Heart left ventricle (tissue), 16 donors: ENCODE data around the gene ORAI2. TPM values are rescaled to one million over a fixed set of nuclear protein-coding genes. Genes with fewer than 3 reads are reported as not detected.
"Not testable (repeated sequence)": the region's sequence is repeated elsewhere in the genome, so short reads cannot be mapped to it uniquely, and the experiment has no call there.

Source experiments
- ATAC-seq, 4 donors: fragments of 200-7000 bp; cut with Tn5 transposase; one replicate each; pipeline ENCODE4 v1.9.1; 2020 to 2022; ENCODE audit warnings: moderate library complexity in 4 of 4, mild to moderate bottlenecking in 3 of 4, moderate number of reproducible peaks in 1 of 4
- DNase-seq, 5 donors: peaks; one replicate each; pipeline ENCODE4 v3.0.0-alpha.2; 2020
- H3K27ac ChIP-seq, 12 donors: fragments of 200-600 bp; sonication (generic) in 4 of 12; one replicate each; pipeline versions ENCODE4 v1.5.0 to v1.8.0; 2016 to 2022; ENCODE audit warnings: mild to moderate bottlenecking in 2 of 12
- H3K27me3 ChIP-seq, 9 donors: fragments of 200-600 bp; sonication (generic) in 2 of 9; one replicate each; pipeline versions ENCODE4 v1.5.1 to v1.8.0; 2016 to 2022; ENCODE audit warnings: mild to moderate bottlenecking in 3 of 9
- H3K36me3 ChIP-seq, 9 donors: fragments of 200-600 bp; sonication (generic) in 2 of 9; one replicate each; pipeline versions ENCODE4 v1.5.0 to v1.8.0; 2018 to 2022; ENCODE audit warnings: mild to moderate bottlenecking in 2 of 9
- H3K4me1 ChIP-seq, 12 donors: fragments of 200-600 bp; sonication (generic) in 4 of 12; one replicate each; pipeline versions ENCODE4 v1.5.0 to v1.8.0; 2016 to 2022; ENCODE audit warnings: mild to moderate bottlenecking in 3 of 12
- H3K4me3 ChIP-seq, 12 donors: fragments of 200-600 bp; sonication (generic) in 4 of 12; one replicate each; pipeline versions ENCODE4 v1.5.0 to v1.8.0; 2017 to 2022; ENCODE audit warnings: mild to moderate bottlenecking in 9 of 12, moderate library complexity in 4 of 12
- H3K9me3 ChIP-seq, 12 donors: fragments of 200-600 bp; sonication (generic) in 4 of 12; one replicate each; pipeline versions ENCODE4 v1.5.0 to v1.8.0; 2016 to 2022; ENCODE audit warnings: mild to moderate bottlenecking in 1 of 12
- POLR2A ChIP-seq, 2 donors: fragments of 450-650 bp; IDR thresholded peaks; one replicate each; pipeline ENCODE4 v1.6.1; 2017; ENCODE audit warnings: antibody characterized with exemption in 2 of 2, mild to moderate bottlenecking in 2 of 2, moderate library complexity in 2 of 2
- WGBS, 4 donors: extraction: QIAGEN DNeasy Blood & Tissue Kit in 2 of 4; methylation state at CpG; one replicate each; pipeline versions ENCODE4 v1.1.5 to v1.1.7; 2013 to 2018; 5-methylcytosine and 5-hydroxymethylcytosine counted together
- intact Hi-C, 10 donors: fragments of 100-400 bp; cut with DNase I; formaldehyde crosslinking; loops; one replicate each; pipeline versions ENCODE4 v1.11.1 to v1.14.2; 2022
- polyA plus RNA-seq, 2 donors: library from polyadenylated mRNA; stranded (reverse); fragments of 200-250 nt; gene quantifications; one replicate each; pipeline ENCODE4 v1.2.3, GENCODE V29; 2013
- total RNA-seq, 9 donors: library from RNA; depleted of rRNA in 2 of 9; stranded (reverse); fragments of >200 nt in 2 of 9; fragmentation: NEBNext Ultra II Directional in 3 of 9; extraction: Animal tissue kit (Norgen Biotek cat#: 25700) in 3 of 9; gene quantifications; one replicate each; pipeline versions ENCODE4 v1.1.0 to v1.2.4, GENCODE V29; 2016 to 2023
- TF ChIP-seq, protein P1 (sequence below), 12 donors: fragments of 200-600 bp; sonication (generic) in 4 of 12; IDR thresholded peaks; one replicate each; pipeline versions ENCODE4 v1.5.0 to v1.8.0; 2018 to 2022; ENCODE audit warnings: antibody characterized with exemption in 12 of 12, mild to moderate bottlenecking in 5 of 12
- donor health status: ischemic (EF 13 %, LVEDD 7.1; RV severe dilation, severe dysfunction).
- donor health status: healthy with polysubstance abuse.
- donor health status: DM: no; HTN: yes; CAD: no.
- donor health status: DM: no; HTN: no; CAD: no.
- donor health status: ischemic (EF 25% LVEDD 6.9; RV normal size, moderate dysfunction).
- donor health status: ischemic (EF 25% LVEDD 5.7; RV mildly dilated, moderate dysfunction).
- donor health status: healthy.
- donor health status: DM: yes; HTN: yes; CAD: no.
- donor health status: ischemic (EF 35%, LVEDD 5.7; RV mildly dilated, moderate dysfunction).
- donor health status: nonischemic (EF 11% LVEDD 7.7; RV severe dilation, severe dysfunction).
- donor health status: DM: yes; HTN: yes; CAD: no.
- donor health status: PGD.
- donor health status: ischemic (EF 29% LVEDD 5.4; RV normal size, mild dysfunction).
- donor health status: nonischemic (EF 23%, LVEDD 6.1; RV moderate dilation, normal function).

The ORAI2 gene
- total and polyA plus RNA-seq, 11 donors, result 1.1 to 22.0 (median 4.8) TPM

DNA sequence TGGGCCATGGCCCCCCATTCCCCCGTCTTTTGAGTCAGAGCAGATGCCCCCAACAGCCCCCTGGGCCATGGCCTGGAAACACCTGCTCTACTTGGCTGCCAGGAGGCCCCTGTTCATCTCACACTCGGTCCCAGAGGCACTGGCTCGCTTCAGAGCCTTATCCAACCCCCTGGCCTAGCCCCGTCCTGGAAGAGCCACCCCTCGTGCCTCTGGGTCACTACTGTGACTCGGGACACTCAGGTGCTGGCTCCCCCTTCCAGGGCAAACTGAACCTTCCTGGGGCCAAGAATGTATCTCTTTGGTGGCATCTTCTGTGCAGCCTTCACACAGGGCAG lies 38.4 kb downstream of the ORAI2 start:
- Histone ChIP-seq H3K27me3 (no peaks in the 10 kb centered on the region), H3K27ac (no peak overlapping the region), H3K4me1 (no peaks in the 10 kb centered on the region), H3K4me3 (no peak overlapping the region), H3K9me3 (no peaks in the 10 kb centered on the region), H3K36me3 (peaks cover 0 to 51% (median 28%) of the 10 kb centered on the region in 9 donors)
- 77 to 91% (median 84%) methylated on average over 6 of the region's 6 CpGs for WGBS, 4 donors
- ATAC-seq (no peak), DNase-seq (peak in 3 of 5 donors; percentile 12 to 23 (median 14))
- intact Hi-C loops, result no loop called here
- TF ChIP-seq, protein P1, sequence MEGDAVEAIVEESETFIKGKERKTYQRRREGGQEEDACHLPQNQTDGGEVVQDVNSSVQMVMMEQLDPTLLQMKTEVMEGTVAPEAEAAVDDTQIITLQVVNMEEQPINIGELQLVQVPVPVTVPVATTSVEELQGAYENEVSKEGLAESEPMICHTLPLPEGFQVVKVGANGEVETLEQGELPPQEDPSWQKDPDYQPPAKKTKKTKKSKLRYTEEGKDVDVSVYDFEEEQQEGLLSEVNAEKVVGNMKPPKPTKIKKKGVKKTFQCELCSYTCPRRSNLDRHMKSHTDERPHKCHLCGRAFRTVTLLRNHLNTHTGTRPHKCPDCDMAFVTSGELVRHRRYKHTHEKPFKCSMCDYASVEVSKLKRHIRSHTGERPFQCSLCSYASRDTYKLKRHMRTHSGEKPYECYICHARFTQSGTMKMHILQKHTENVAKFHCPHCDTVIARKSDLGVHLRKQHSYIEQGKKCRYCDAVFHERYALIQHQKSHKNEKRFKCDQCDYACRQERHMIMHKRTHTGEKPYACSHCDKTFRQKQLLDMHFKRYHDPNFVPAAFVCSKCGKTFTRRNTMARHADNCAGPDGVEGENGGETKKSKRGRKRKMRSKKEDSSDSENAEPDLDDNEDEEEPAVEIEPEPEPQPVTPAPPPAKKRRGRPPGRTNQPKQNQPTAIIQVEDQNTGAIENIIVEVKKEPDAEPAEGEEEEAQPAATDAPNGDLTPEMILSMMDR (IDR thresholded peaks at IDR 0.05), result no peak
- no peak for TF ChIP-seq POLR2A (IDR thresholded peaks at IDR 0.05)

DNA sequence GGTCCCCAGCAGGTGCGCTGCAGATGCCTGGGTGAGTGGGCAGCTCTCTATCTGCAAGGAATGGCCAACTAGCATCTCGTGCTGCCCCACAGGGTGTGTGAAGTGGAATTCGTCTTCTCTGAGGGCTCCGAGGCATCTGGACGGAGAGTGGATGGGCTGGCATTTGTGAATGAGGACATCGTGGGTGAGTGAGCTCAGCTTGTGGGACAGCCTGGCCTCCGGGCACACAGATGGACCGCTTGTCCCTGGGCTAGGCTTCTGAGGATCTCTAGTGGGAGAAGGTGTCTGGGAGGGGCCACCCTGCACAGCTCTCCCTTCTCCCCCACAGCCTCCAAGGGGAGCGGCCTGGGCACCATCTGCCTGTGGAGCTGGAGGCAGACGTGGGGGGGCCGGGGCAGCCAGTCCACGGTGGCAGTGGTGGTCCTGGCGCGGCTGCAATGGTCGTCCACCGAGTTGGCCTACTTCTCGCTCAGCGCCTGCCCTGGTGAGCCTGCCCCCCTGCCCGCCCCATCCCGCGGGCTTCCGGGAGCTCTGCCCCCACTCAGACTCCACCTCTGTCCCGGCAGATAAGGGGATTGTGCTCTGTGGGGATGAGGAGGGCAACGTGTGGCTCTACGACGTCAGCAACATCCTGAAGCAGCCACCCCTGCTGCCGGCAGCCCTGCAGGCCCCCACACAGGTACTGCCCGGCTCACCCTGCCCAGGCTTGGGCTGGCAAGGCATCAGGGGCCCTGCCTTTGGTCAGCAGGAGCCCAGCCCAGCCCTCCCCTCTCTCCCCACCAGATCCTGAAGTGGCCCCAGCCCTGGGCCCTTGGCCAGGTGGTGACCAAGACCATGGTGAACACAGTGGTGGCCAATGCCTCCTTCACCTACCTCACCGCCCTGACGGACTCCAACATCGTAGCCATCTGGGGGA lies 39.0 kb downstream of the ORAI2 start:
- no peaks in the 10 kb centered on the region for H3K4me1 ChIP-seq
- WGBS, 4 donors, result 71 to 79% (median 73%) methylated on average over 18 to 31 of the region's 31 CpGs
- intact Hi-C loops, result no loop called here
- no peaks in the 10 kb centered on the region for H3K9me3 ChIP-seq
- no peak overlapping the region for H3K27ac ChIP-seq
- TF ChIP-seq POLR2A (IDR thresholded peaks at IDR 0.05), result no peak
- TF ChIP-seq, protein P1 (IDR thresholded peaks at IDR 0.05), result no peak
- ATAC-seq (peak in 2 of 4 donors; percentile 3 to 6), DNase-seq (peak; percentile 6 to 47 (median 21))
- H3K4me3 ChIP-seq, result no peak overlapping the region
- H3K36me3 ChIP-seq, result peaks cover 0 to 50% (median 28%) of the 10 kb centered on the region in 9 donors
- H3K27me3 ChIP-seq, result no peaks in the 10 kb centered on the region

DNA sequence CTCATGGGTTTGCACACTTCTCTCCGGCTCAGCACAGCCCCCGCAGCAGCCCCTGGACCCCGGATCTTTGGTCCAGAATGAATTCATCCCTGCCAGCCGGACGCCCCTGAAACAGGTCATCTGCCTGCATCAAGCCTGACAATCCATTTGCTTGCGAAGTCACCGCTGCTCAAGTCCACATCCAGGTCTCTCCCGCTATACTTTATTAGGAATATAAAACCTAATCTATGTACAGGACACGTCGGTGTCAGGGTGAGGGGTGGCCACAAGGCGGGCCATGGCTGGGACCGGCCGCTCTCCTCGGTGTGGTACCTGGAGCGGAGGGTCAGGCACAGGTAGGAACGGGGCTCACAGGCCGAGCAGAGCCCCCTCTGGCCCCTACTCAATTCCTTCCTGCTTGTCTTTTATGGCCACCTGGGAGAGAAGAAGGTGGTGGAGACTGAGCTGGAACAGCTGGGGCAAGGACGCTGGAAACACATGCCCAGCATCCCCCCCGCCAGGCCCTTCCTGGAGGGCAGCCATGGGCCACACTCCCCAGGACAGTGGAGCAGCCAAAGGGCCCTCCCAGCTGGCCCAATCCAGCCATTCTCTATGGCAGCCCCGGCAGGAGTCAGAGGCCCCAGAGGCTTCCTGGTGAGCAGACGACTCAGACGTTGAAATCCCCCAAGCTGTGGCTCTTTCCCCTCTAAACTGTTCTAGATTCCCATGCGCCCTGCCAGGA lies 40.1 kb downstream of the ORAI2 start:
- intact Hi-C loops, result no loop called here
- Histone ChIP-seq H3K27me3 (no peaks in the 10 kb centered on the region), H3K36me3 (peaks cover 0 to 43% (median 28%) of the 10 kb centered on the region in 9 donors), H3K9me3 (no peaks in the 10 kb centered on the region), H3K4me3 (no peak overlapping the region), H3K4me1 (peaks cover 0 to 3% (median 0%) of the 10 kb centered on the region in 12 donors), H3K27ac (no peak overlapping the region)
- 81 to 85% (median 85%) methylated on average over 22 to 23 of the region's 23 CpGs for WGBS, 4 donors
- ATAC-seq, result no peak
- peak; percentile 3 to 55 (median 12) for DNase-seq
- TF ChIP-seq, protein P1 (IDR thresholded peaks at IDR 0.05), result no peak
- no peak for TF ChIP-seq POLR2A (IDR thresholded peaks at IDR 0.05)

DNA sequence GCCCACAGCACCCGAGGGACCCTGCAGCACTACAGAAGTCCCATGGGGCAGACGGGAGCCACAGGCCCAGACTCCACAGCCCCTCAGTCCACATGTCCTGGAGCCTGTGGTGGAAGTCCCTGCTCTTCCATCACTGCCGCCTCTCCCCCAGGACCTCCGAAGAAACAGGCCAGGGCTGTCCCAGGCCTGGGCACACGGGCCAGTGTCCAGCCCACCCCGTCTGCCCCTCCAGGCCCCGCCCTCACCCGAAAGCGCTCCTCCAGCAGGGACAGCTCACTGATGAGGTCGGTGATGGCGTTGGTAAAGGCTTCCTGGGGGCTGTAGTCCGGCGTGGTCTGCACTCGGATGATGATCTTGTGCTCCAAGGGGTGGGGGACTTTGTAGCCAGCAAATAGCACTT lies 40.7 kb downstream of the ORAI2 start:
- peak in 4 of 5 donors; percentile 4 to 22 (median 15) for DNase-seq
- H3K27me3 ChIP-seq, H3K27ac ChIP-seq, H3K4me1 ChIP-seq, H3K9me3 ChIP-seq, H3K4me3 ChIP-seq, ATAC-seq, intact Hi-C loops: not testable (repeated sequence)
- peaks cover 0 to 40% (median 27%) of the 10 kb centered on the region in 9 donors for H3K36me3 ChIP-seq
- WGBS, 4 donors, result 80 to 91% (median 89%) methylated on average over 1 to 13 of the region's 14 CpGs; no CpG with 5 or more reads in 1 of the 4 donors

DNA sequence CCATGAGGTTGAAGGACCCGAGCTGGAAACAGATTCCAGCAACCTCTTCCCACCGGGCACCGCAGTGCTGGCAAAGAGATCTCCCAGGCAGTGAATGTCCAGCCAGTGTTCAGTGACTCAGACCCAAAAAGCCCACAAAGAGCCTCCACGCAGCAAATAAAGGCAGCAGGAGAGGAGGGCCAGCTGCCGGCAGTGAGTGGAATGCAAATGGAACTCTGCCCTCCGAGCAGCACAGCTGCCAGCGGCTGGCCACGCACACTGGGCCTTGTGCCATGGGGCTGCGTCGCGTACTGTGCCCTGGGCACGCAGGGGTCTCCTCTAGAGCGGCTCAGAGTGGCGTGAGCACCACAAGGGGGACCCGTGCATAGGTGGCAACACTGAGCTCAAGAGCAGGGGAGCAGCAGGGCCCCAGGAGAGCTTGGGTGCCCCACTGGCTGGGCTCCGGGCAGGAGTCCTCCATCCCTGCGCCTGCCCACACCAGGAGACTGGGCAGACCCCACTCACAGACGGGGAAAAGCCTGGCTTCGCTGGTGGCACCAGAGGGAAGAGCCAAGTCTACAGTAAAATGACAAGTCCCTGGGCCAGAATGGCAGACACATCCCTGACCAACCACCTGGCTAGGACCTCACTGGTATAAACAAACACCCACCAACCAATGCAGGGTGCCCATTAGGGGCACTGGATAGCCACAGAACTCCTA lies 41.5 kb downstream of the ORAI2 start:
- H3K4me3 ChIP-seq, H3K9me3 ChIP-seq, H3K27ac ChIP-seq, H3K27me3 ChIP-seq, intact Hi-C loops, ATAC-seq, H3K4me1 ChIP-seq: not testable (repeated sequence)
- WGBS, 4 donors, result 77 to 100% (median 83%) methylated on average over 1 to 12 of the region's 19 CpGs
- H3K36me3 ChIP-seq, result peaks cover 0 to 35% (median 23%) of the 10 kb centered on the region in 9 donors
- DNase-seq, result peak in 2 of 5 donors; percentile 14 to 30
